SW 1271 (cell line): ENCODE data around the gene MRPL36.

ENCODE experiments used
- DNase-seq, 2 experiments: peaks; one replicate each; lab custom pipeline; 2025; lab: John Stamatoyannopoulos, UW

The MRPL36 gene

DNA sequence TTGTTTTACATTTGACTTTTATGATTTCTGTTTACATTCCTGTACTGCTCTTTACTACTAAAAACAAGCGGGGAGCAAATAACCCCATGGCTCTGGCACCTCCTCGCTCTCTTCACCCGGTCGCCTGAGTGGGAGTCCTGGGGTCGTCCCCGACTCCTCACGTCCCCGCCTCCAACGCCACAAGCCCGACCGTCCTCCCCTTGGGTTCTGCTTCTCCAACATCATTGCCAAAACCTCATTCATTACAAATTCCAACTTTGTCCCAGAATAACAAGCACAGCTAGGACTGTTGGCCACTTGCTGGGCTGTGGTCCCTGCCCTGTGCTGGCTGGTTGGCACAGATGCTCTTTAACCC lies 35.1 kb downstream of the MRPL36 start:
- no peak for DNase-seq

DNA sequence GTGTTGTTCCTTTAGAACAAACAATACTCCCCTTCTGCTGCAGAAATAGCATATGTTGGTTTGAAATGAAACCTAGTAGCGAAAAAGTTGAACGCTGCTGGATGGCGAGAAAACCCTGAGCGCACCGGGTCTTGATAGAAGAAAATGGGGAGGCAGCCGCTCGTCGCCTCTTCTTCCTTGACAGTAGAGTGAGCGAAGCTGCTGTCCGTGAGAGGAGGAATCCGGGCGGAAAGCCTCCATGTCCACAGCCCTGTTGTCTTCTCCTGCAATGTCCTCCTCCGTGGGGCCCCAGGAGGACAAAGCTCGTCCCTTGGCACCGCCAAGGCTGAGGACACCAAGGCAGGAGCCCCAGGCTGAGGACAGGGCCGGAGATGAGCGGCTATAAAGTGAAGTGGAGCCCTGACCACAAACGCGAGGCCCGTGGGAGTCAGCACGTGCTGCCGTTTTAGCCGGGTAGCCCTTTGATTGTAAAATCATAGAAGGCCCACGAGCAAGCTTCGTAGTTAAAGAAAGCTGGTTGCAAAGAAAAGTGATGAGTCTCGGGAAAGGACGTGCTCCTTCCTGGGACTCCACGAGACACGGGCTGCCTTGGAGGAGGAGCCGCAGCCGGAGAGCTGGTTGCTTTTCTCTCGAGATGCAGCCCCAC lies 35.6 kb downstream of the MRPL36 start:
- no peak for DNase-seq

DNA sequence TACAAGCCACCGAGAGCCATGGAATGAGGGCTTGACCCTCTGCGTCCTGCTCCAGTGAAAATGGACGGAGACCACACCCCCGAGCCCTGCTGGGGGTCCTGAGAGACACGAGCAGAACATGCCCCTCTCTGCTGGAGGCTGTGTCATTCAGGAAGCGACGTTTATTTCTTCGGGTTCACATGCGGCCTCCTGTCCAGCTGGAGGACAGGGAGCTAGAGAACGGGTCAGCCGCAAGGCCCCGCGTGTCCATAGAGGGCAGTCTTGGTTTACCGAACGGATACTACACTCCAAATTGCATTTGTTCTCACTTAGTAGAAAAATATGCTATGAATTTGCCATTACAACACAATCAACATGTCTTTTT lies 36.1 kb downstream of the MRPL36 start:
- DNase-seq, result peak in 1 of 2 experiments; percentile 44

DNA sequence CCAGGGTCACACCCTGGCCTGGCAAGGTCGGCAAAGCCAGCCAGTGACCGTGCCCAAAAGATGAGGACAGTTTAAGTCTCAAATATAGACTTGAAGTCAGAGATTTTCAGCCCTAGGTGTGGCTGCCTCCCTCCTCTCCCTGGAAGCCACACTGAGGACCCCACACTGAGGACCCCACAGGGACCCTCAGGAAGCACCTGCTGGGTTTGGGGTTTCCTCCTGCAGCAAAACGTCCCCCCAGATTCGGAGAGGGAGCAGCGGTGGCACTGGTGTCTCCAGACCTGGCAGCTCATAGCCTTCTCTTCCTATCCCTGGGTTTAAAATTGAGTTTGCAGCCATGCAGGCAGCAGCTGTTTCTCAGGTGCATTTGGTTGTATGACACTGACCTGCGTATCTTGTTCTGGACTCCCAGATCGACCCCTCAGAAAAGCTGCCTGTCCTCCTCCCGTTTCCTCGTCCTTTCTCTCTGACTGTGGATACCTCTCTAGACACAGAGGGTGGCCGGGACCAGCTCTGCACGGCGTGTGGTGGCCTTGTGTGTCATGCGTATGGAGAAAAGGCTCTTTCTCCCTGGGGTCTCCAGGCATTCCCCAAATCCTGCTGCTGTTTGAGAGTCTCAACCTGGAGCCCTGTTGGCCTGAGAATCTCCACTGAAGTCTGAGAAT lies 36.6 kb downstream of the MRPL36 start:
- no peak for DNase-seq

DNA sequence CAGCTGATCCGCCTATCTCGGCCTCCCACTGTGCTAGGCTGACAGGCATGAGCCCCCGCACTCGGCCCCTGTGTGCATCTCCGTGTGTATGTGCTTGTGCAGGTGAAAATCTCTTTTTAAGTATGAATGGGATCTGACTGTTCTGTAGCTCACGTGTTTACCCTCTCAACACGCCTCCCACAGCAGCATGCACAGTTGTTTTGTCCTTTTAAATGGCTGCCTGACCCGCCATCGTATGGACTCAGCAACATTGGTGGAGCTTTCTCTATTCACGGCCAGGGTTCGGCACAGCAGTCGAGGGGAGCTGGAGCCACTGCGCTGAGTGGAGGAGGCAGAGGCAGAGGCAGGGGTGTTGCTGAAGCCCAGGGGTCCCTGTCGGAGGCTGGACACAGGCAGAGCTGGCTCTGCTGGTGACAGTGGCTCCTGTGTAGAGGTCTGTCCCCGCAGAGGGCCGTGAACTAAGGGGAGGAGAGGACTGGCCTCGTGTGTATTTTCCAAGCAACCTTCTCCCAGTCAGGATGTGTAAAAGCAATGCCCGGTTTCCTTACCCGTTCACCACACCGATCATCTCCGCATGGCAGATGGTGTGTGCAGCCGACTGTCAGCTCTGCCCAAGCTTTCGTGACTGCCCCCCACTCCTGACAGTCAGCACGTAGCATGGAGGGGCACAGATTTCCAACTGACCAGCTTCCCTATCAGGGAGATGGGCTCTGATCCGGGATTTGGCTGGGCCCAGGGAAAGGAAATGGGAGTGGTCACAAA lies 37.3 kb downstream of the MRPL36 start:
- DNase-seq, result no peak

DNA sequence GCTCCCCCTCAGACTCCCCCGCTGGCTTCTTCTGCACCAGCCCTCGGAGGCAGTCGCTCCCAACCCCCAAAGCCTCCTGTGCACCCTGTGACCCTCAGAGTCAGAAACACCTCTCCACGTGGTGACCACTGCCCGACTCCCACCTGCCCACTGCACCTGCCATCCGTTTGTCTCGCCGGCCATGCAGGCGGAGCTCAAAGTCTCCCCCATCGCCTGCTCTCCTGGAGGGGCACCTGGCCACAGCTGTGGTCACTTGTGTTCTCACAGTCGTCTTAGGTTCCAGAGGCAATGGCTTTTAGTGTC lies 38.2 kb downstream of the MRPL36 start:
- no peak for DNase-seq

DNA sequence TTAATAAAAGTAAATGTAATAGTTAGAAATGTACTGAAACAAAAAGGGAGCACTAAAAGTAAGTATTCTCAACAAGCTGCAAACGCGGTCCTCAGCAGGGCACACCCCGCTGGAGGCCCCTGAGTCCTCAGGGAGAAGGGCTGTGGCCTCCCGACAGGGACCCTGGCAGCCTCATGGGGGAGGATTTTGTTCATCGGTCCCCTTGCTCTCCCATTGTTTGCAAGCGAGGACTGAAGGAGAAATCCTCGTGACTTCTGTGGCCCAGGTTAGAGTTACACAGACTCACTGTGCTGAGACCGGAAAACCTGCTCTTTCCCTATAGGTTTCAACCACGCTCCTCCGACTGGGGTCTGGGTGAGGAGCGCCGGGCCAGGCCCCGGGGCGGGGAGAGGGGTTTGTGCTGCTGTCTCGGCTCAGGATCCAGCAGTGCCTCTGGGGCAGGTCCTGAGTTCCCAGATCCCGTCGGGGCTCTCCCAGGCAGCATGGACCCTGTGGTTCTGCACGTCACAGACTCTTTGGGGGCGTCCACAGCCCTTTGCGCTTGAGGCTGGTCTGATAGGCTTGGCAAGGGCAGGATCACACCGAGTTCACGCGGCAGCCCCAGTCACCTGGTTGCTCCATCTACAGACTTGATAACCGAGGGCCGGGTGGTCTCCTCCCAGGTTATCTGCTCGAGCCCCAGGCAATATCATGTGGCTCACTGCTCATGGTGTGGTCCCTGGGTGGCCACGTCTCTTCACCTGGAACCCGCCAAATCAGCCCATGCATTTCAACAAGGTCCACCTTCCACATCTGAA lies 38.8 kb downstream of the MRPL36 start:
- DNase-seq, result no peak

DNA sequence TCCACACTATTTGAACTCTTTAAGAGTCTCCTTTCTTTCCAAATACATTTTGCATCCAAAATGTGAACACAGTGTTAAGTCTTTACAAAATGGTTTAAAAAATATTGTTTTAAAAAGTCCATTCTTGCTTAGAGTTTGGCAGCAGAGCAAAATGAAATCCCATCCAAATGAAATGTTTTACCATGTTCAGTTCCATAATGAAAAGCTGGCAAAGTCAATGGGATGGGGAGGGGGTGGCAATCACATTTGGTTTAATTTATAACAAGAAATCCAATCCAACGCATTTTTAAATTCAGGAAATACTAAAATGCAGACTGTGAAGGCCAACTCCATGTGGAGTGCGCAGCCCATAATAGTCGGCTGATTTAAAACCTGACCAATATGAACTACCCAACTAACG lies 39.4 kb downstream of the MRPL36 start:
- DNase-seq, result no peak

DNA sequence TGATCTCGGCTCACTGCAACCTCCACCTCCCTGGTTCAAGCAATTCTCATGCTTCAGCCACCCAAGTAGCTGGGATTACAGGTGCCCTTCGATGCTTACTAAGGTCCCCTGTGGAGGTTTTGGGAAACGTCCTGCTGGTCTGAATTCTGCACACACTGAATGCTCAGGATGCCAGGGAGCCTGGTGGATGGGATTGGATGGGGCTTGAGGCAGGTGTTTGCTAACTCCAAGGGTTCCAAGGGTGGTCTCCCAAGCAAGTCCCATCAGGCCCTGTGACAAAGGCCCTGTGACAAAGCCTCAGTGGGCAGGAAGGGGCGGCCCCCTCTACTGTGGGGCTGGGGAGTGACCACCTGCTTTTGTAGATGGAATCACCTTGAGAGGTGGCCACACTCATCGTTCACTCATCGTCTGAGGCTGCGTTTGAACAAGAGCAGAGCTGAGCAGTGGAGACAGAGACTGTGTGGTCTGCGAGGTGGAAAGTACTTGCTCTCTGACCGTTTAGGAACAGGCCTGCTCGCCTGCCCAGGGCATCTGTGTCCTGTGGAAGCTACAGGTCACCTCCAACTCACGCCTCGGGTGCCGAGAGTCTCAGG lies 40.2 kb downstream of the MRPL36 start:
- no peak for DNase-seq

DNA sequence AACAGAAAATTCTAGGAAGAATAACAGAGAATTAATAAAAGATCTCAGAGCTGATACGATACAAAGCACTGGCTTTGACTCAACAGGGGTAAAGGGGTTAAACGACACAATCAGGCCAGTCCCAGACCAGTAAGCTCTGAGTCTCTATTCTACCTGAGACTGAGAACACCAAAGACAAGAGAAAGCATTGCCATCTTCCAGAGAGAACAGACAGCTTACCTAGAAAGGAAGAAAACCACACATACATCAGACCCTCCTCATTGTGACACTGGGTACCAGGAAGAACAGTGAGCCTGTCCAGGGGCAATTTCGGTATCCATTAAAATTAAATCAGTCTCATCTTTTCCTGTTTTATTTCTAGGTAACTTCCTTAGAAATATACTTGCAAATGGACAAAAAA lies 41.1 kb downstream of the MRPL36 start:
- DNase-seq, result no peak

DNA sequence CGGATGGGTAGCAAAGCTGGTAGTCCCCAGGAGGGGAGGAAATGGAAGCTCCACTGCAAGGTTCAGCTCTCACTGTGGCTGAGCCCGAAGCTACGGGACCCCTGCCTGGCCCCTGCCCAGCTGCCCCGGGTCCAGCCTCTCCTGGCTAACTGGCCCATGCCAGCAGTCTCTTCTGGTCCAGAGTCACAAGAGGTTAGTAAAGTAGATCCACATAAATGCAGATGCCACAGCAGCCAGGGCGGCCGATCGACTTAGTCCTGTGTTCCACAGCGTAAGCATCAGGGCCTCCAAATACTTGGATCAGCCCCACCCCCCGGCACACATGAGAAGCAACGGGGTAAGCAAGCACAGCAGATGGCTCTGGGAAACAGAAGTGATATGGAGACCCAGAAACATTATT lies 42.1 kb downstream of the MRPL36 start:
- DNase-seq, result no peak

DNA sequence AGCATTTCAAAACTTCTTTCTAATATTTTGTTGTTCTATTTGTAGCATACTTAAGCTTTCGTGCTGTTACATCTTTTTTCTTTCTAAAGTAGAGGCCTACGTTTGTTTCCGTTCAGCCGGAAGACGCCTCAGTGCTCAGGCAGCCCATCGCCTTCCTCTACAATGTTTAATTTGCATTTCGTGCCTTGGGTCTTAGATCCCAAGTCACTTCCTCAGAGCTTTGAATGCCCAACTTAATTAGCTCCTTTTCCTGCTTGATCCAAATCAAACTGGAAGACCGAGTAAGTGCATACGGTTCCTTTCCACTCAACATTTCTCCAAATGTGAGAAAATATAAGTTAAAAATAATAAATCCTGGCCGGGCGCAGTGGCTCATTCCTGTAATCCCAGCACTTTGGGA lies 43.2 kb downstream of the MRPL36 start:
- no peak for DNase-seq

DNA sequence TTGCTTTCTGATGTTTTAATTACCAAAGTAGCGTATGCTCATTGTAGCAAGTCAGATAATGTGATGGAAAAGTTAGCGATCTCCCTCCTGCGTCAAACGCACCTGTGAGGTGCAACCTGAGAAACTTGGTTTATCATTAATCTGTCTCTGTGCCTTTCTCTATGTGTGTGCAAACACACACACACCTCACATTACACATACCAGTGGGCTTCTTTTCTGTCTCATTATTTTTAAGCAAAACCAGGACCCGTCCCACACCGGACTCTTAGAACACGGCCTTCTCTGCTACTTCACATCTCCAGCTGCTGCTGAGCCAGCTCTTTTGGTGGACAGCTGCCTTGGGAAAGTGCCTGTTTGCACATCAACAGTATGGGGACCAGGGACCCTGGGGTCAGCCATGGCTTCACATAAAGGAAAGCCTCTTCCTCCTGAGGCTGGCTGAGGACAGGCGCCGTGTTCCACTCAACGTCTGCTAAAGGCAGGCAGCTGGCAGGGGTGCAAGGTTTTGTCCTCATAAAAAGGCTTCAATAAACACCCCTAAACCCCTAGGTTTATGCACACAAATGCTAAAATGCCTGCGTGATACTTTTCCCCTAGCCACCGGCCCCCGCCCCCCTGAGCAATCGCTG lies 44.2 kb downstream of the MRPL36 start:
- DNase-seq, result no peak

DNA sequence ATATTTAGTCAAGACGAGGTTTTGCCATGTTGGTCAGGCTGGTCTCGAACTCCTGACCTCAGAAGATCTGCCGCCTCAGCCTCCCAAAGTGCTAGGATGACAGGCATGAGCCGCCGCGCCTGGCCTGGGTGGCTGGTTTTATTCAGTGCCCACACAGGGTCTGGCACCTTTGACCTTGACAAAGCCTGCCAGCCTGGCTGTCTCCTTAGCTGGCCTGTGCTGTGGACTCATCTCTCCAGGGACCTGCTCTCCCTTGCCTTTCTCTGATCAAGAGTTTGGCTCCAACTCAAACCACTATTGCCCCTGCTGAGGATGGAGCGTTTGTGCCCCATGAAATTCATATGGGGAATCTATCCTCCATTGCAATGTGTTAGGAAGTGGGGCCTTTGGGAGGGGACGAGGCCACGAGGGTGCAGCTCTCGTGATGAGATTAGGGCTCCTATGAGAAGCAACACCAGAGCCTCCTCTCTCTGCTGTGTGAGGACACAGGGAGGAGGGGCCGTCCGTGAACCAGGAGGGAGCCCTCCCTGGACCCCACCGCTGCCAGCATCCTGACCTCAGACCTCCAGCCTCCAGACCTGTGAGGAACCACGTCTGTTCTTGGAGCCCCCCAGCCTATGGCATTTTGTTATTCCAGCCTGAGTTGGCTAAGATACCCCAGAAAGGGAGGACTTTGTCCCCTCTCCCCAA lies 45.0 kb downstream of the MRPL36 start:
- no peak for DNase-seq

DNA sequence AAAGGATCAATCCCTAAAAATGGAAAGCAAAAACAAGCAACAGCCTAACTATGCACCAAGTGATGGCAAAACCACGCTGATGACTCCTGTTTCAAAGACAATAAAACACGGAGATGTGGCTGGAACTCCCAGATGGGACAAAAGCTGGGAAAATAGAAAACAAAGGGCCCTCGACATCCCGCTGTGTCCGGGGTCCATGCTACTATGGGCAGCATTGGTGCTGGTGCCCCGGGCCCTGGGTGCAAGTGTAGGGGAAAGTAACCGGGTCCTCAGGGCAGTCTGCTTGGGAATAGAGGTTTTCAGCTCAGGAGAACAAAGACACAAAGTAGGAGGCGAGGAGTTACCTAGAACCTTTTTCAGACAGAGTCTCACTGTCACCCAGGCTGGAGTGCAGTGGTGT lies 46.1 kb downstream of the MRPL36 start:
- no peak for DNase-seq

DNA sequence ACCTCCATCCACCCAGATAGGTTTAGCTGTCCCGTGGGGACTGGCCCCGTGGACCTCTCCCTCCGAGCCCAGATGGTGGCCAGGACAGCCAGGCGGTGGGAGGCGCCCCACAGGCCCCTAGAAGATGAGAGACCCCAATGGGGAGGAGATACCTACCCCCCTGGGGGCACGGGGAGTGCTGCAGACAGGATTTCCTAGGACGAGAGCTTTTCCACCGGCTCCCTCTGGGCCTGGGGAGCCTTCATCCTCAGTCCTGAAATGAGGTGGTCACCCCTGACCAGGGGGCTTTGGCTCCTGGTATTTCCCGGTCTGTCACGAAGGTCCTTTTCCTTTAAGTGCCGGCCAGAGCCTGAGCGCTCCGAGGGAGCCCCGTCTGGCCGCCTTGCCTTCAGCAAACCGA lies 46.8 kb downstream of the MRPL36 start:
- DNase-seq, result no peak

DNA sequence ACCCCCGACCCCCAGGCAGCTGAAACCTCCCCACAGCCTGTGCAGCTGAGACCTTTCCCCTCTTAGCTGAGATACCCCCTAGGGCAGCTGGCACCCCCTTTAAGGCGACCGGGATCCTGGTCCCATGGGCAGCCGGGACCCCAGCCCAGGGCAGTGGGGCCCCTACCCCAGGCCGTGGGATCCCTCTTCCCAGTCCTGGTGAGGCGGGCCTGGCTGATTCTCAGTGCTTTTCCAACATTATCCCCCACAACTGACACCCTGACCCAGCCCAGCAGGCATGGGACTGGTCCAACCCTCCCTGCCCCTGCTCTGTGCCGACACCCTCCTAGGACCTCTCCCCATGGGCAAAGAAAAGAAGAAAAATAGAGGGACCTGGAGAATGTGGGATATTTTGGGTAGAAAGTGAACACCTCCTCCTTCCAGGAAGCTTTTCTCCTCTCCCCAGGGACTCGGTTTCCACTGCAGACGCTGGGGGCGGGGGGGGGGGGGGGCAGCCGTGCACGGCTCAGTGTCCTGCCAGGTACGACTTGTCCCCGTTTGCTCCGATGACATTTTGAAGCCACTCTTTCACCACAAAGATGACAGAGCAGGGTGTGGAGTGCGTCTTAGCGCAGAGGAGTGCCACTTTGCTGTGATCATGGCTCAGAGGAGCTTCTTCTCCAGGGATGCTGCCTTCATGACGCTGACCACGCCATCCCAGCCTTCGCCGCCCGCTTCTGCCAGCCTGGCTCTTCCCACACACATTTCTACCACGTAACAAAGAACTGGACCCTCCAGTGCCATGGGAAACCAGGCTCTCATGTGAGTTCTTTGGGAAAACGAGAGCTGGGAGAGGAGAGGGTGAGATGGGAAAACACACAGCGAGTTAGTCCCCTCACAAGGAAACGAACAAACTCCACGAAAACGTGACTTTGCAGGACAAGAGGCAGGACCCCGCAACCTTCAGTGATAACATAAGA lies 47.5 kb downstream of the MRPL36 start:
- DNase-seq, result no peak

DNA sequence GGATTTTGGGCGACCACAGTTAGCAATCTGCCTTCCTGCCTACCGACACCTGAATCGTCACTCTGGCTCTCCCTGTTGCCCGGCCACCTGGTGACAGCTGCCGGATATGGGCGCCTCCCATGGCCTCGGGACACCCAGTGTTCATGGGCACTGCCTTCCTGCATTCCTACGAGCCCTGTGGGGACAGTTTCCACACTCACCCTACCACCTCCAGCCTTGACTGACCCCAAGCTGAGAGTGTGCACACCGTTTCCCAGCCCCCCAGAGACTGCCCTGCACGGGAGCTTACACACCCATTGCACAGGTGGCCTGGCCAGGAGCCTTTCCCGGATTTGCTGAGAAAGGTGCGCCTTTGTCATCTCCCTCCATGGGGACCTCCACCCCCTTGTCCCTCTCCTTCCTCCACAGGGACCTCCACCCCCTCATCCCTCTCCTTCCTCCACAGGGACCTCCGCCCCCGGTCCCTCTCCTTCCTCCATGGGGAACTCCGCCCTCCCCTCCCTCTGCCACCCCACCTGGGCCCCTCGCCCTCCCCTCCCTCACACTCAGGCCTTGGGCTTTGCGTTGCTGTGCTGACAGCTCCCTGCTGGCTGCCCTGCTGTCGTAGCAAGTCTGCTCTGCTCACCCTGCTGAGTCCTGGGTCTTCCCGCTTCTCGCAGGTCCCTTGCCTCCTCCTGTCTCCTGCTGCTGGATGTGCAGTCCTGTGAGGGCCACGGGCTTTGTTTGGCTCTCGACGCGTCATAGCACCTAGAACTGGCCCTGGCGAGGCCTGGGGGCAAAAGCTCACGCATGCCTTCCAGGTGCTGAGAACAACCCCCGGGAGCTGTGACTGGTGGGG lies 48.4 kb downstream of the MRPL36 start:
- DNase-seq, result no peak

DNA sequence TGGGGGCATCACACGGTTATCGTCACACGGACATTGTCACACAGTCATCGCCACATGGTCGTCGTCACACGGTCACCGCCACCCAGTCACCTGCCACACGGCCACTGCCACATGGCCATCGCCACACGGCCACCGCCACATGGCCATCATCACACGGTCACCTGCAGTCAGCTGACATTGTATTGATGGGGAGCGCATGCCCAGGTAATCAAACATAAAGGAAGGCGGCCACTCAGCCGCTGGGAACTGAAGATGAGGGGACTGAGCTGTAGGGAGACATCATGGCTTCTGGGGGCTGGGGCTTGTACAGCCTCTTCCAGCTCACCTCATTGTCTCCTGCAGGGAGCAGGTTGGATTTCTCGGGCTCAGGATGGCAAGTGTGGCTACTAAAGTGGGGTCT lies 49.2 kb downstream of the MRPL36 start:
- DNase-seq, result no peak
